Esophagus (tissue), 2 donors: ENCODE results near the gene STARD3. TPM values are rescaled to one million over a fixed set of nuclear protein-coding genes. Genes with fewer than 3 reads are reported as not detected.
"Not testable (repeated sequence)": the region's sequence is repeated elsewhere in the genome, so short reads cannot be mapped to it uniquely, and the experiment has no call there.

Experiments
- H3K27ac ChIP-seq, 2 donors: one replicate each; pipeline ENCODE4 v1.5.1; 2013; ENCODE audit warnings: low read depth in 2 of 2, mild to moderate bottlenecking in 2 of 2, inconsistent platforms in 1 of 2, low read length in 1 of 2, moderate library complexity in 1 of 2
- H3K27me3 ChIP-seq, 2 donors: one replicate each; pipeline ENCODE4 v1.6.1; 2013; ENCODE audit warnings: low read length in 2 of 2, control low read depth in 1 of 2, mild to moderate bottlenecking in 1 of 2; ENCODE audit not compliant: insufficient read depth in 2 of 2, control insufficient read depth in 1 of 2
- H3K36me3 ChIP-seq, 2 donors: one replicate each; pipeline ENCODE4 v1.6.1; 2013; ENCODE audit warnings: low read length in 1 of 2; ENCODE audit not compliant: control insufficient read depth in 2 of 2, insufficient read depth in 2 of 2
- H3K4me1 ChIP-seq, 2 donors: one replicate each; pipeline ENCODE4 v1.6.1; 2013; ENCODE audit warnings: low read length in 1 of 2; ENCODE audit not compliant: control insufficient read depth in 2 of 2, insufficient read depth in 2 of 2
- H3K4me3 ChIP-seq, 2 donors: one replicate each; pipeline ENCODE4 v1.5.1; 2013; ENCODE audit warnings: low read length in 2 of 2, mild to moderate bottlenecking in 2 of 2, low read depth in 1 of 2, moderate library complexity in 1 of 2
- H3K9me3 ChIP-seq, 2 donors: one replicate each; pipeline ENCODE4 v1.6.1; 2013; ENCODE audit warnings: mild to moderate bottlenecking in 2 of 2, low read depth in 1 of 2, low read length in 1 of 2, moderate library complexity in 1 of 2; ENCODE audit not compliant: control insufficient read depth in 2 of 2, insufficient read depth in 1 of 2
- WGBS, 2 donors: extraction: QIAGEN DNeasy Blood & Tissue Kit; methylation state at CpG; one replicate each; pipeline ENCODE4 v1.1.7; 2013; 5-methylcytosine and 5-hydroxymethylcytosine counted together
- polyA plus RNA-seq, 2 donors: library from polyadenylated mRNA; stranded (reverse); fragments of 200-250 nt; gene quantifications; one replicate each; pipeline ENCODE4 v1.2.3, GENCODE V29; 2013
- donor health status: healthy with polysubstance abuse.
- donor health status: Bipolar disorder and iron deficiency.

The STARD3 gene
- polyA plus RNA-seq, 2 donors: 44.6 to 44.9 TPM

DNA sequence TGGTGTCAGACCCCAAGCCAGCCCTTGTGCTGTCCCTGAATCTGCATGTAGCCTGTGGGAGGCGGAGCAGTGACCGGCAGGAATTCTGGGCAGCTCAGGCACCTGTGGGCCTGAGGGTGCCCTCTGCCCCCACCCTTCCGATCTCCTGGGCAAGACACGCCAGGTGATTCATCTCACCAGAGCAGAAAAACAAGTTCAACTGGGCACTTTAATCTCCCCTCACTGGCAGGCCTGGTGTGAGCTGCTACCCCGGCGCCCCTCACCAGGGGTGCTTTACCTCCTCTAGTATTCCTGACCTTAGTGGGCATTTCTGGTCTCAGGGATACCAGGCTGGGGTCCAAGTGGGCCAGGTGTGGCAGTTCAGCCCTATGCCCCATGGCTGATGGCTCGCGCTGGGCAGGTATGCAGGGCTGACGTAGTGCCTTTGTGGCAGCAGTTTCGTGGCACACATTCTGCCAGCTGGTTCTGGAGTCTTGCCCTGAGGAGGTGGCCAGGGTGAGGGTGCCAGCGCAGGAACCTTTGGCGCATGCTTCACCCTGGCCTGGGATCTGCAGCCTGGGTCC is 68.9 kb downstream of the STARD3 start:
- H3K4me3 ChIP-seq: peak overlapping the region in 1 of 2 donors; percentile 28
- peak overlapping the region; percentile 94 to 95 for H3K27ac ChIP-seq
- H3K4me1 ChIP-seq: peaks cover 7 to 38% of the 10 kb centered on the region in 2 donors
- no peaks in the 10 kb centered on the region for H3K9me3 ChIP-seq
- H3K27me3 ChIP-seq: no peaks in the 10 kb centered on the region
- peaks cover 8 to 28% of the 10 kb centered on the region in 2 donors for H3K36me3 ChIP-seq
- WGBS, 2 donors: 51 to 53% methylated on average over 12 of the region's 12 CpGs

DNA sequence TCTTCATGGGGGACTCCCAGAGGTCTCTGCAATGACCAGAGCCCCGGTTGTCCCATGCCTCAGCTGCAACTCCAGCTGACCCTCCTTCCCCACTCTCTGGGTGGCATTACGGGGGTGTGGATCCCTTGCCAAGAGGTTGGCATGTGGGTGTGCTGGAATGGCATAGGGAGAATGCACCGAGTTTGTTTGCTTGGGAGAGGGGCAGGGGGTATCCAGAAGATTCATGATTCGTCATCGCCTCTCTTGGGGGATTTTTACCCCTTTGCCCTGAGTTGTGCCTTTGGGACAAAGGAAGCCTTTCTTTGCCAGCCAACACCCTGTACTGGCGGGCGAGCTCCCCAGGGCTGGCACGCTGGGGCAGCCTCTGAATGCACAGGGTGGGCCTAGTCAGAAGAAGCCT is 69.4 kb downstream of the STARD3 start:
- H3K4me3 ChIP-seq: peak overlapping the region in 1 of 2 donors; percentile 9
- 50 to 51% methylated on average over 8 of the region's 8 CpGs for WGBS, 2 donors
- H3K27me3 ChIP-seq: no peaks in the 10 kb centered on the region
- peak overlapping the region; percentile 94 to 95 for H3K27ac ChIP-seq
- H3K4me1 ChIP-seq: peaks cover 7 to 36% of the 10 kb centered on the region in 2 donors
- H3K36me3 ChIP-seq: peaks cover 8 to 28% of the 10 kb centered on the region in 2 donors
- no peaks in the 10 kb centered on the region for H3K9me3 ChIP-seq

DNA sequence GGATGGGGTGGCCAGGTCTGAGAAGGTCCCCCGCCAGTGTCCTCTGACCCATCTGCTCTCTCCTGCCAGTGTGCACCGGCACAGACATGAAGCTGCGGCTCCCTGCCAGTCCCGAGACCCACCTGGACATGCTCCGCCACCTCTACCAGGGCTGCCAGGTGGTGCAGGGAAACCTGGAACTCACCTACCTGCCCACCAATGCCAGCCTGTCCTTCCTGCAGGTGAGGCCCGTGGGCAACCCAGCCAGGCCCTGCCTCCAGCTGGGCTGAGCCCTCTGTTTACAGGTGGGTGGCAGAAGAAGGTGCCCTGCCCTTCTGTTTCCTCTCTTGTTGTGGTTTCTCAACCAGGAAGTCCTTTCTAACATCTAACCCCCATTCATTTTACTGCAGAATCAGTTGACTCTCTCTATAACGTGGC is 70.0 kb downstream of the STARD3 start:
- peaks cover 7 to 31% of the 10 kb centered on the region in 2 donors for H3K4me1 ChIP-seq
- H3K9me3 ChIP-seq: no peaks in the 10 kb centered on the region
- peak overlapping the region; percentile 94 to 95 for H3K27ac ChIP-seq
- 45 to 57% methylated on average over 7 of the region's 7 CpGs for WGBS, 2 donors
- no peak overlapping the region for H3K4me3 ChIP-seq
- H3K36me3 ChIP-seq: peaks cover 10 to 32% of the 10 kb centered on the region in 2 donors
- no peaks in the 10 kb centered on the region for H3K27me3 ChIP-seq

DNA sequence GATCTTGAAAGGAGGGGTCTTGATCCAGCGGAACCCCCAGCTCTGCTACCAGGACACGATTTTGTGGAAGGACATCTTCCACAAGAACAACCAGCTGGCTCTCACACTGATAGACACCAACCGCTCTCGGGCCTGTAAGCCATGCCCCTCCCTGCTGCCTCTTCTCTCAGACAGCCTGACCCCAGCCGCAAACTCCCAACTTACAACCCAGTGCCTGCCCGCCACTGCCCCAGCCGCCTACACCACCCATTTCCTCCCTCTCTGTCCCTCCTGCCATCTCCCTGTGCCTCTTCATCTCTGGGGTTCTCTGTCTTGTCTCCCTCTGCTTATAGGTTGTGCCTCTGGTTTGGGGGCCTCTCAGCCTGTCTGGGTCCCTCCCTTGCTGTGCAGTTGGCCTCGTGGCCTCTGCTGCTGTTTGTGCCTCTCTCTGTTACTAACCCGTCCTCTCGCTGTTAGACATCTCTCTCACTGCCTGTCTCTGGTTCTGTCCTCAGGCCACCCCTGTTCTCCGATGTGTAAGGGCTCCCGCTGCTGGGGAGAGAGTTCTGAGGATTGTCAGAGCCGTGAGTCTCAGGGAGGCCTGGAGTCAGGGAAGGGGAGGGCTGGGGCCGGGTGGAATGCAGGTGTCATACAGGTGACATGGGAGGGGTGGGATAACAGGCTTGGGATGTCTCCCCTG is 72.5 kb downstream of the STARD3 start:
- Histone ChIP-seq H3K4me1 (peaks cover 7 to 27% of the 10 kb centered on the region in 2 donors), H3K9me3 (no peaks in the 10 kb centered on the region), H3K27me3 (no peaks in the 10 kb centered on the region), H3K4me3 (no peak overlapping the region), H3K36me3 (peaks cover 14 to 39% of the 10 kb centered on the region in 2 donors), H3K27ac (no peak overlapping the region)
- 83 to 90% methylated on average over 14 of the region's 14 CpGs for WGBS, 2 donors

DNA sequence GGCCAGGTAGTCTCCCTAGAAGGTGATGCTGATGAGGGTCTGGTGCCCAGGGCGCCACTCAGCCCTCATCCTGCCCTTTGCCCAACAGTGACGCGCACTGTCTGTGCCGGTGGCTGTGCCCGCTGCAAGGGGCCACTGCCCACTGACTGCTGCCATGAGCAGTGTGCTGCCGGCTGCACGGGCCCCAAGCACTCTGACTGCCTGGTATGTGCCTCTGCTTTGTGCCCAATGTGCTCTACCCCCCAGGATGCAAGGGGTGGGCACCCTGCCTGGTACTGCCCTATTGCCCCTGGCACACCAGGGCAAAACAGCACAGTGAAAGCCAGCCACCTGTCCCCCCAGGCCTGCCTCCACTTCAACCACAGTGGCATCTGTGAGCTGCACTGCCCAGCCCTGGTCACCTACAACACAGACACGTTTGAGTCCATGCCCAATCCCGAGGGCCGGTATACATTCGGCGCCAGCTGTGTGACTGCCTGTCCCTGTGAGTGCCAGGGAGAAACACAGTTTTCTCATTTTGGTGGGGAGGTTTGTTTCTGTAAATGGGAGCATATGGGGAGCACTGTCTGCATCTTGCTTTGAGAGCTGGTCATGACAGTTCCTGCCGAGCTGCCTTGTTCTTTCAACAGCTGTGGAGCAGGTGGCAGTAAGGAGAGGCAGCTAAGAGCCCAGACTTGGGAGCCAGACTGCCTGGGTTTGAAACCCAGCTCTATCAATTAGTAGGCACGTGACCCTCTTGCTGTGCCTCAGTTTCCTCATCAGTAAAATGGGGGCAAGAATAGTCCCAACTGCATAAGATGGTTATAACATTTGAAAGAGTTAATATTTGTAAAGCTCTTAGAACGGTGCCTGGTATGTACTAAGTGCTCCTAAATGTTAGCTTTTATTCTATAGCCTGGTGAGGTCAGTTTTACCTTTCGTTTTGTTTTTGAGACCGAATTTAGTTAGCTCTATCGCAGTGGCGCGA is 73.3 kb downstream of the STARD3 start:
- 87 to 88% methylated on average over 20 of the region's 20 CpGs for WGBS, 2 donors
- no peaks in the 10 kb centered on the region for H3K9me3 ChIP-seq
- no peak overlapping the region for H3K4me3 ChIP-seq
- H3K27me3 ChIP-seq: no peaks in the 10 kb centered on the region
- peaks cover 14 to 43% of the 10 kb centered on the region in 2 donors for H3K36me3 ChIP-seq
- no peak overlapping the region for H3K27ac ChIP-seq
- peaks cover 9 to 19% of the 10 kb centered on the region in 2 donors for H3K4me1 ChIP-seq

DNA sequence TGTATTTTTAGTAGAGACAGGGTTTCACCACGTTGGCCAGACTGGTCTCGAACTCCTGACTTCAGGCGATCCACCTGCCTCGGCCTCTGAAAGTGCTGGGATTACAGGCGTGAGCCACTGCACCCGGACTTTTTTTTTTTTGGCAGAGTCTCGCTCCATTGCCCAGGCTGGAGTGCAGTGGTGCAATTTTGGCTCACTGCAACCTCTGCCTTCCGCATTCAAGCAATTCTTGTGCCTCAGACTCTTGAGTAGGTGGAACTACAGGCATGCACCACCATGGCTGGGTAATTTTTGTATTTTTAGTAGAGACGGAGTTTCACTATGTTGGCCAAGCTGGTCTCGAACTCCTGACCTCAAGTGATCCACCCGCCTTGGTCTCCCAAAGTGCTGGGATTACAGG is 74.1 kb downstream of the STARD3 start:
- not testable (repeated sequence) for H3K4me3 ChIP-seq, H3K27me3 ChIP-seq, H3K27ac ChIP-seq, H3K9me3 ChIP-seq
- peaks cover 8 to 22% of the 10 kb centered on the region in 2 donors for H3K4me1 ChIP-seq
- peaks cover 14 to 49% of the 10 kb centered on the region in 2 donors for H3K36me3 ChIP-seq
- 84 to 87% methylated on average over 11 of the region's 11 CpGs for WGBS, 2 donors

DNA sequence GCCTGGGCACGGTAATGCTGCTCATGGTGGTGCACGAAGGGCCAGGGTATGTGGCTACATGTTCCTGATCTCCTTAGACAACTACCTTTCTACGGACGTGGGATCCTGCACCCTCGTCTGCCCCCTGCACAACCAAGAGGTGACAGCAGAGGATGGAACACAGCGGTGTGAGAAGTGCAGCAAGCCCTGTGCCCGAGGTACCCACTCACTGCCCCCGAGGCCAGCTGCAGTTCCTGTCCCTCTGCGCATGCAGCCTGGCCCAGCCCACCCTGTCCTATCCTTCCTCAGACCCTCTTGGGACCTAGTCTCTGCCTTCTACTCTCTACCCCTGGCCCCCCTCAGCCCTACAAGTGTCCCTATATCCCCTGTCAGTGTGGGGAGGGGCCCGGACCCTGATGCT is 74.9 kb downstream of the STARD3 start:
- WGBS, 2 donors: 91 to 92% methylated on average over 10 of the region's 10 CpGs
- Histone ChIP-seq H3K9me3 (no peaks in the 10 kb centered on the region), H3K27ac (no peak overlapping the region), H3K27me3 (no peaks in the 10 kb centered on the region), H3K36me3 (peaks cover 14 to 53% of the 10 kb centered on the region in 2 donors), H3K4me1 (peaks cover 5 to 17% of the 10 kb centered on the region in 2 donors), H3K4me3 (no peak overlapping the region)

Other genes with a start within 250 kb of the STARD3 start
- gene FBXL20, start 235.5 kb upstream of the STARD3 start, polyA plus RNA-seq: 1 to 10 TPM; 2.3 to 3.8 TPM
- gene MED1, start 185.9 kb upstream of the STARD3 start, polyA plus RNA-seq: 1 to 10 TPM; 5.0 to 6.8 TPM
- gene CDK12, start 175.7 kb upstream of the STARD3 start, polyA plus RNA-seq: 10 to 100 TPM in 1 of 2 donors, 1 to 10 TPM in 1; 9.4 to 12.9 TPM
- under 1 TPM in 1 of 2 donors, not detected in 1; 0.02 TPM for gene NEUROD2, start 29.2 kb upstream of the STARD3 start, polyA plus RNA-seq
- 1 to 10 TPM in 1 of 2 donors, under 1 TPM in 1; 0.43 to 1.2 TPM for gene PPP1R1B, start 10.2 kb upstream of the STARD3 start, polyA plus RNA-seq
- gene TCAP, start 28.2 kb downstream of the STARD3 start, polyA plus RNA-seq: under 1 TPM; 0.78 to 0.88 TPM
- gene PNMT, start 31.3 kb downstream of the STARD3 start, polyA plus RNA-seq: 1 to 10 TPM; 1.8 to 2.2 TPM
- gene PGAP3, start 50.9 kb downstream of the STARD3 start, polyA plus RNA-seq: 10 to 100 TPM; 28.8 to 40.0 TPM
- gene ERBB2, start 62.9 kb downstream of the STARD3 start, polyA plus RNA-seq: 10 to 100 TPM; 68.4 to 98.1 TPM
- 10 to 100 TPM; 57.5 to 98.6 TPM for gene MIEN1, start 93.4 kb downstream of the STARD3 start, polyA plus RNA-seq
- gene GRB7, start 100.8 kb downstream of the STARD3 start, polyA plus RNA-seq: 10 to 100 TPM; 43.7 to 55.0 TPM
- gene IKZF3, start 227.2 kb downstream of the STARD3 start, polyA plus RNA-seq: under 1 TPM; 0.52 to 0.84 TPM
- not detected for gene ZPBP2, start 231.1 kb downstream of the STARD3 start, polyA plus RNA-seq